Measurements from ENCODE around the gene EIF3B.
"Not testable (repeated sequence)": the region's sequence is repeated elsewhere in the genome, so short reads cannot be mapped to it uniquely, and the experiment has no call there.

EIF3B gene

GRCh38 chr7:2350055-2350454, 4.6 kb upstream of the EIF3B start:
- no peak for DNase-seq

GRCh38 chr7:2350861-2351260, 3.8 kb upstream of the EIF3B start:
- DNase-seq: no peak

GRCh38 chr7:2353113-2353935, 1.3 kb upstream of the EIF3B start:
- no peak for DNase-seq

GRCh38 chr7:2353936-2354185, 766 bp upstream of the EIF3B start:
- peak; percentile 94 for DNase-seq

- DNase-seq: peak; percentile 28
Observed at GRCh38 chr7:2354939-2355704, 495 bp downstream of the EIF3B start.

- no peak for DNase-seq
Observed at GRCh38 chr7:2355705-2356008, 1.0 kb downstream of the EIF3B start.

- DNase-seq: no peak
Observed at GRCh38 chr7:2357165-2357564, 2.5 kb downstream of the EIF3B start.

- DNase-seq: no peak
Observed at GRCh38 chr7:2357571-2357970, 2.9 kb downstream of the EIF3B start.

- DNase-seq: no peak
Observed at GRCh38 chr7:2358968-2359527, 4.4 kb downstream of the EIF3B start.

- DNase-seq: no peak
Observed at GRCh38 chr7:2359610-2360009, 5.0 kb downstream of the EIF3B start.

- DNase-seq: no peak
Observed at GRCh38 chr7:2360796-2361195, 6.2 kb downstream of the EIF3B start.

- no peak for DNase-seq
Observed at GRCh38 chr7:2362385-2363088, 7.9 kb downstream of the EIF3B start.

GRCh38 chr7:2369139-2369538, 14.5 kb downstream of the EIF3B start:
- no peak for DNase-seq

- no peak for DNase-seq
Observed at GRCh38 chr7:2371329-2371728, 16.7 kb downstream of the EIF3B start.

GRCh38 chr7:2372724-2373123, 18.1 kb downstream of the EIF3B start:
- DNase-seq: no peak

GRCh38 chr7:2373124-2373556, 18.5 kb downstream of the EIF3B start:
- DNase-seq: no peak

- DNase-seq: no peak
Observed at GRCh38 chr7:2373646-2374045, 19.0 kb downstream of the EIF3B start.

GRCh38 chr7:2374401-2374800, 19.8 kb downstream of the EIF3B start:
- no peak for DNase-seq

GRCh38 chr7:2374830-2375728, 20.5 kb downstream of the EIF3B start:
- no peak for DNase-seq

- DNase-seq: no peak
Observed at GRCh38 chr7:2376351-2377154, 21.9 kb downstream of the EIF3B start.

GRCh38 chr7:2377492-2377891, 22.9 kb downstream of the EIF3B start:
- not testable (repeated sequence) for DNase-seq

GRCh38 chr7:2378125-2378524, 23.5 kb downstream of the EIF3B start:
- DNase-seq: not testable (repeated sequence)
